ENCODE measurements around the gene ETV6. TPM values are rescaled to one million over a fixed set of nuclear protein-coding genes. Genes with fewer than 3 reads are reported as not detected.

ETV6 gene
- total and polyA plus RNA-seq, 9 of the 15 experiments (the other 6 are each of a cell fraction or from before 2014, with no cell fraction given), result 0.81 to 12.7 (median 4.1) TPM

GRCh38 chr12:11876307-11876706, 226.8 kb downstream of the ETV6 start (continued):
- TF ChIP-seq ZNF609 (CRISPR knock-in tag; IDR thresholded peaks at IDR 0.05; ENCODE audit: borderline replicate concordance) (no peak), ATF3 (IDR thresholded peaks at IDR 0.05) (no peak), ATF3 (CRISPR knock-in tag; conservative IDR thresholded peaks at IDR 0.05) (no peak), CHD1 (IDR thresholded peaks at IDR 0.05; ENCODE audit: low read length) (no peak), DMBX1 (CRISPR knock-in tag; IDR thresholded peaks at IDR 0.05; ENCODE audit: borderline replicate concordance) (no peak), MTA3 (IDR thresholded peaks at IDR 0.05; ENCODE audit: borderline replicate concordance) (no peak)
- TF ChIP-seq, protein P1, sequence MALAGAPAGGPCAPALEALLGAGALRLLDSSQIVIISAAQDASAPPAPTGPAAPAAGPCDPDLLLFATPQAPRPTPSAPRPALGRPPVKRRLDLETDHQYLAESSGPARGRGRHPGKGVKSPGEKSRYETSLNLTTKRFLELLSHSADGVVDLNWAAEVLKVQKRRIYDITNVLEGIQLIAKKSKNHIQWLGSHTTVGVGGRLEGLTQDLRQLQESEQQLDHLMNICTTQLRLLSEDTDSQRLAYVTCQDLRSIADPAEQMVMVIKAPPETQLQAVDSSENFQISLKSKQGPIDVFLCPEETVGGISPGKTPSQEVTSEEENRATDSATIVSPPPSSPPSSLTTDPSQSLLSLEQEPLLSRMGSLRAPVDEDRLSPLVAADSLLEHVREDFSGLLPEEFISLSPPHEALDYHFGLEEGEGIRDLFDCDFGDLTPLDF (CRISPR knock-in tag; IDR thresholded peaks at IDR 0.05), result no peak
- TF ChIP-seq, protein P2, sequence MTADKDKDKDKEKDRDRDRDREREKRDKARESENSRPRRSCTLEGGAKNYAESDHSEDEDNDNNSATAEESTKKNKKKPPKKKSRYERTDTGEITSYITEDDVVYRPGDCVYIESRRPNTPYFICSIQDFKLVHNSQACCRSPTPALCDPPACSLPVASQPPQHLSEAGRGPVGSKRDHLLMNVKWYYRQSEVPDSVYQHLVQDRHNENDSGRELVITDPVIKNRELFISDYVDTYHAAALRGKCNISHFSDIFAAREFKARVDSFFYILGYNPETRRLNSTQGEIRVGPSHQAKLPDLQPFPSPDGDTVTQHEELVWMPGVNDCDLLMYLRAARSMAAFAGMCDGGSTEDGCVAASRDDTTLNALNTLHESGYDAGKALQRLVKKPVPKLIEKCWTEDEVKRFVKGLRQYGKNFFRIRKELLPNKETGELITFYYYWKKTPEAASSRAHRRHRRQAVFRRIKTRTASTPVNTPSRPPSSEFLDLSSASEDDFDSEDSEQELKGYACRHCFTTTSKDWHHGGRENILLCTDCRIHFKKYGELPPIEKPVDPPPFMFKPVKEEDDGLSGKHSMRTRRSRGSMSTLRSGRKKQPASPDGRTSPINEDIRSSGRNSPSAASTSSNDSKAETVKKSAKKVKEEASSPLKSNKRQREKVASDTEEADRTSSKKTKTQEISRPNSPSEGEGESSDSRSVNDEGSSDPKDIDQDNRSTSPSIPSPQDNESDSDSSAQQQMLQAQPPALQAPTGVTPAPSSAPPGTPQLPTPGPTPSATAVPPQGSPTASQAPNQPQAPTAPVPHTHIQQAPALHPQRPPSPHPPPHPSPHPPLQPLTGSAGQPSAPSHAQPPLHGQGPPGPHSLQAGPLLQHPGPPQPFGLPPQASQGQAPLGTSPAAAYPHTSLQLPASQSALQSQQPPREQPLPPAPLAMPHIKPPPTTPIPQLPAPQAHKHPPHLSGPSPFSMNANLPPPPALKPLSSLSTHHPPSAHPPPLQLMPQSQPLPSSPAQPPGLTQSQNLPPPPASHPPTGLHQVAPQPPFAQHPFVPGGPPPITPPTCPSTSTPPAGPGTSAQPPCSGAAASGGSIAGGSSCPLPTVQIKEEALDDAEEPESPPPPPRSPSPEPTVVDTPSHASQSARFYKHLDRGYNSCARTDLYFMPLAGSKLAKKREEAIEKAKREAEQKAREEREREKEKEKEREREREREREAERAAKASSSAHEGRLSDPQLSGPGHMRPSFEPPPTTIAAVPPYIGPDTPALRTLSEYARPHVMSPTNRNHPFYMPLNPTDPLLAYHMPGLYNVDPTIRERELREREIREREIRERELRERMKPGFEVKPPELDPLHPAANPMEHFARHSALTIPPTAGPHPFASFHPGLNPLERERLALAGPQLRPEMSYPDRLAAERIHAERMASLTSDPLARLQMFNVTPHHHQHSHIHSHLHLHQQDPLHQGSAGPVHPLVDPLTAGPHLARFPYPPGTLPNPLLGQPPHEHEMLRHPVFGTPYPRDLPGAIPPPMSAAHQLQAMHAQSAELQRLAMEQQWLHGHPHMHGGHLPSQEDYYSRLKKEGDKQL (CRISPR knock-in tag; IDR thresholded peaks at IDR 0.05; ENCODE audit: borderline replicate concordance), result no peak
